ENCODE results near the gene IQCF5.
"Not testable (repeated sequence)": the region's sequence is repeated elsewhere in the genome, so short reads cannot be mapped to it uniquely, and the experiment has no call there.

IQCF5 gene

DNA sequence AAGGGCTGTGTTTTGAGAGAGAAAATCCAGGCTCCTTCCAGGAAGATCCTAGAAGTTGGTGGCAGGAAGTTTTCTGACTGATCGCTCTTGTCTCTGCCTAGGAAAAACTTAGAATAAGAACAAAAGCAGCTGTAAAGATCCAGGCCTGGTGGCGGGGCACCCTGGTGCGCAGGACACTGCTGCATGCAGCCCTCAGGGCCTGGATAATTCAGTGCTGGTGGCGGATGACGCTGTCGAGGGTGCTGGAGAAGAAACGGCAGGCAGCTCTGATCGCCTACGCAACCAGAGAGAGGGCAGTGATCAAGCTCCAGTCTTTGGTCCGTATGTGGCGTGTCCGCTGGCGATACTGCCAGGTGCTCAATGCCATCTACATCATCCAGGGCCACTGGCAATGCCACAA, 12.5 kb downstream of the IQCF5 start:
- DNase-seq = no peak

DNA sequence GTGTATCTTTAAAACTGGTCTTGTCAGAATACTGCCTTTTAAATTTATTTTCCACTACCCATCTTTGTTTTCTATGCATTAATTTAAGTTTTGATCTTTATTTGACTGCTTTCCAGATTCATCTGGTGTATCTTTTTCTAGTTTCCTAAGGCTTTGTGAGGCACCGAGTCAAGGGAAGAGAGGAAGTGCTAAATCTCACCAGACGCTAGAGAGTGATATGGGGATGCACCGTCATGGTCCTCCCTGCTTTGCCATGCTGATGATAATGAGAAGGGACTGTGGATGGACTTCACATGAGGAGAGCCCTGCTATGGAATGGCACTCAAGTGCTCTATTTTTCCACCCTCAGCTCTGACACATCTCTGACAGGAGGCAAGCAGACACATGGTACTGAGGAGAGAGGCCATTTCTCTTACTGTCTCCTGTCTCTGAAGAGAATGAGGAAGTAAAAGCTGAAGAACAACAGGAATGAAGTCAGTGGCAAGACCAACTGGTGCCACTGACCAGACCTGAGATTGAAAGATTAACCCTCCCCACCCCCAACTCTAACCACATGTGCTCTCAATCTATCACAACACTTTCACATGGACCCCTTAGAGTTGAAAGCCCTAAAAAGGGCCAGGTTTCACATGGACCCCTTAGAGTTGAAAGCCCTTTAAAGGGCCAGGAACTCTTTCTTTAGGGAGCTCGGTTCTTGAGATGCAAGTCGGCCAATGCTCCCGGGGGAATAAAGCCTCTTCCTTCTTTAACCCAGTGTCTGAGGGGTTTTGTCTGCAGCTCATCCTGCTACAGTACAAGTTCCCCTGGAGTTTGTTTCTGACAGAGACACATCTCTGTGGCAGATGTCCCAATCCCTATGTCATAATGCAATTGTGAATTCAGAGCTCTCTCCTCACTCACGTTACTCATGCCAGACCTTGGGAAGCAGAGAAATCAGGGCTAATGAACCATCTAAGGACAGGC, 14.4 kb downstream of the IQCF5 start, which contains the start of gene IQCF2:
TSS of gene IQCF2 (plus strand) at position 913 of the 963 bp plus-strand sequence. CDS start 52 bp downstream, outside the sequence.
- no peak for DNase-seq

DNA sequence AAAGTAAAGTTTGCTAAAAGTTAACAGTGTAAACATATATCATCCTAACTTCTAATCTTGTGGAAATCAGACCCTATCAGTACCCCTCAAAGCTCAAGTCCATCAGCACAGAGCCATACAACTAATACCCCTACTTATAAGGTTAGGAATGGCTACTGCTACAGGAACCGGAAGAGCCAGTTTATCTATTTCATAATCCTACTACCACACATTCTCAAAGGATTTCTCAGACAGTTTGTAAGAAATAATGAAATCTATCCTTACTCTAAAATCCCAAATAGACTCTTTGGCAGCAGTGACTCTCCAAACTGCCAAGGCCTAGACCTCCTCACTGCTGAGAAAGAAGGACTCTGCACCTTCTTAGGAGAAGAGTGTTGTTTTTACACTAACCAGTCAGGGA, 20.0 kb downstream of the IQCF5 start:
- DNase-seq = not testable (repeated sequence)

DNA sequence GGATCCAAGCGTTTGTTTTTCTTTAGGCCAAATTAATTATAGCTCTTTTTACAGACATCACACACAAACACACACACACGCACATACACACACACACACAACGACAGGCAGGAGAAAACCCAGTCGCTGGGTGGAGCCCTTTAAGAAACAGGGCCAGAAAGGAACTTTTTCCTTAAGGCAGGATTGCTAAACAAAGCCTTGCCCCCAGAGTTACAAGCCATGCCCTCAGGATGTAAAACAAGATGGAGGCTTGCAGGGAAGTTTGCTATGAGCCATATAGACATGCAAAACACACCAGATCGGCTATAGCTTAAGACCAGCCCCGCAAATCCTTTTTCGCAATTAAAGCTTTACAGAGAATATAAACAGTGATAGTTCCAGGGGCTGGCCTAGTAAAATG, 30.3 kb downstream of the IQCF5 start:
- no peak for DNase-seq

DNA sequence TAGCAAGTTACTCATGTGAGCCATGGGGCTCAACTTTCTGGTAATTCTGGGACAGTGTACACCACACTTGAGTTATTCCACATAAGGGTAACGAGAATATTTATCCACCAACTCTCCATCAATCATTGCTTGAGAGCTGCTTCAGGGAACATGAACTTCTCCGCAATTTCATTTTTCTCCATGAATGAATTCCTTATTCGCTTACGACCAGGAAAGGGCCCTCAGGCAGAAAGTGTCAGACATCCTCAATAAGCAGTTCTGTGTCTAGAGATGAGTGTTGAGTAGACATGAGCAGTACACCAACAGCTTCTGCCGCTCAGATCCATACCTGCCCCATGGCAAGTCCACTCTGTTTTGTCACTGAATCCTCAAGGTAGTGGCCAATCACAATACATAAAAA, 38.8 kb downstream of the IQCF5 start:
- no peak for DNase-seq

DNA sequence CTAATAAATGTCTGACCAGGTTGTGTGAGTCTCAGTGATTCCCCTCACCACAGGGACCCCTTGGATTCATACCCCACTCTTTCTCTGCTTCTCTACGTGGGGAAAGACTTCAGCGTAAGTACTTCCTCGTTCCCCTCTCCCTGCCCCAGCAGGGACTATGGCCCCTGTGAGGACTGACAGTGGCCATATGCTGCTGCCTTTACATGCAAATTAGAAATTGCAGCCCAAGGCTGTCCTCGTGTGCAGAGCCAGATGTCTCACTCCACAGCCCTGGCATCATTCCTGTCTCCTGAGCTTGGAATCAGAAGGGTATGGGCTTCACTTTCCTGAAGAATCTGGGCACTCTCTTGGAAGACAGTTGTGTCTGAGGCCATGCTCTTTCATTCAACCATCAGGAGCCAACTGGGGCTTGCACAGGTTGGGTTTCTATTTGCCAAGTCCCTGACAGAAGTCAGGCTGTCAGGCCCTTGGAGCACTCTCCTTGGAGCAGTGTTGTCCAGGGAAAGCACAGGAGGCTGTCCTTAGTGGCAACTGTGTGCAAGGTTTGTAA, 44.5 kb downstream of the IQCF5 start:
- DNase-seq = no peak

DNA sequence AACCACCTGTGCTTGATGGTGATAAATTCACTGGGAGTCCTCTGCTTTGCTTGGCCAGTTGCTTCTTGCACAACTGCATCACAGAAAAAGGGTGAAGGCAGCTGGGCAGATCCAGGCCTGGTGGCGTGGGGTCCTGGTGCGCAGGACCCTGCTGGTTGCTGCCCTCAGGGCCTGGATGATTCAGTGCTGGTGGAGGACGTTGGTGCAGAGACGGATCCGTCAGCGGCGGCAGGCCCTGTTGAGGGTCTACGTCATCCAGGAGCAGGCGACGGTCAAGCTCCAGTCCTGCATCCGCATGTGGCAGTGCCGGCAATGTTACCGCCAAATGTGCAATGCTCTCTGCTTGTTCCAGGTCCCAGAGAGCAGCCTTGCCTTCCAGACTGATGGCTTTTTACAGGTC, 45.1 kb downstream of the IQCF5 start:
- no peak for DNase-seq

DNA sequence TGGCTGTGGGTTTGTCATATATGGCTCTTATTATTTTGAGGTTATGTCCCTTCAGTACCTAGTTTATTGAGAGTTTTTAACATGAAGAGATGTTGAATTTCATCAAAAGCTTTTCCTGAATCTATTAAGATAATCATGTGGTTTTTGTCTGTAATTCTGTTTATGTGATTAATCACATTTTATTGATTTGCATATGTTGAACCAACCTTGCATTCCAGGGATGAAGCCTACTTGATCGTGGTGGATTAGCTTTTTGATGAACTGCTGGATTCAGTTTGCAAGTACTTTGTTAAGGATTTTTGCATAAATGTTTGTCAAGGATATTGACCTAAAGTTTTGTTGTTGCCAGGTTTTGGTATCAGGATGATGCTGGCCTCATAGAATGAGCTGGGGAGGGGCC, 47.1 kb downstream of the IQCF5 start:
- DNase-seq = no peak
